K562 (cell line): ENCODE data around the gene SCP2. TPM values are rescaled to one million over a fixed set of nuclear protein-coding genes. Genes with fewer than 3 reads are reported as not detected.

Source experiments
- ATAC-seq: fragments of 200-7000 bp; cut with Tn5 transposase; 3 replicates; pipeline ENCODE4 v1.9.1; 2020; ENCODE audit warnings: moderate library complexity
- BruUV-seq: library from RNA; stranded (reverse); fragments of 400-500 nt; replicated peaks from 2 replicates; lab custom pipeline; 2021; lab: Mats Ljungman, UMichigan
- CTCF ChIA-PET: fragments of 300-600 bp; formaldehyde crosslinking; extraction: SDS; loops from one replicate; lab custom pipeline; 2021; ENCODE audit warnings: low intra/inter-chr PET ratio; lab: Yijun Ruan, JAX
- POLR2A ChIA-PET: fragments of 300-600, 350-650 bp; sonication (Branson Sonifier 250); formaldehyde crosslinking; extraction: SDS; loops from one replicate; lab custom pipeline; 2021; ENCODE audit warnings: antibody characterized with exemption, inconsistent platforms; lab: Yijun Ruan, JAX
- DNase-seq, 4 experiments: peaks; one replicate each; pipeline versions ENCODE4 v3.0.0 to v3.0.0-alpha.2; 2011 to 2018; ENCODE audit warnings: low spot score in 3 of 4, mixed read lengths in 3 of 4; ENCODE audit errors: extremely low read depth in 1 of 4
- FAIRE-seq: peaks from 2 replicates; lab custom pipeline; 2011; peaks lifted over from hg19 to GRCh38; lab: Jason Lieb, UNC
- H2AFZ ChIP-seq: 2 replicates; pipeline ENCODE4 v1.6.0; 2011; ENCODE audit warnings: low read depth, low read length, control low read depth, inconsistent platforms
- H3K27ac ChIP-seq: fragments of 200-600 bp; 3 replicates; pipeline ENCODE4 v1.8.0; 2011; ENCODE audit warnings: low read depth, mild to moderate bottlenecking, control low read depth, inconsistent platforms, low read length, moderate library complexity, mixed read lengths; ENCODE audit errors: extremely low read depth
- H3K27me3 ChIP-seq, 2 experiments: fragments of 300-600 bp in 1 of 2; 2 replicates in 1 of 2; 3 replicates in 1 of 2; pipeline versions ENCODE4 v1.6.0 to v1.8.0; 2011; ENCODE audit warnings: inconsistent platforms in 2 of 2, low read length in 2 of 2, mild to moderate bottlenecking in 1 of 2, mixed read lengths in 1 of 2, moderate library complexity in 1 of 2; ENCODE audit not compliant: control insufficient read depth in 2 of 2, insufficient read depth in 2 of 2
- H3K36me3 ChIP-seq: fragments of 300-600 bp; 3 replicates; pipeline ENCODE4 v1.8.0; 2011; ENCODE audit warnings: mild to moderate bottlenecking, low read length, inconsistent platforms; ENCODE audit not compliant: control insufficient read depth, insufficient read depth
- H3K4me1 ChIP-seq, 2 experiments: fragments of 200-600 bp in 1 of 2; replicated peaks in 1 of 2; 2 replicates in 1 of 2; 3 replicates in 1 of 2; pipeline versions ENCODE4 v1.5.1 to v1.8.0; 2011; ENCODE audit warnings: inconsistent platforms in 2 of 2, low read length in 2 of 2, mild to moderate bottlenecking in 1 of 2, mixed read lengths in 1 of 2, moderate library complexity in 1 of 2; ENCODE audit not compliant: control insufficient read depth in 2 of 2, insufficient read depth in 2 of 2
- H3K4me2 ChIP-seq: 2 replicates; pipeline ENCODE4 v1.6.1; 2011; ENCODE audit warnings: low read length, control low read depth, inconsistent platforms, mixed read lengths; ENCODE audit not compliant: insufficient read depth
- H3K4me3 ChIP-seq: fragments of 200-600 bp; sonication (generic), shearing (Covaris generic); 2 replicates; pipeline ENCODE4 v1.5.1; 2016; ENCODE audit warnings: control low read depth, inconsistent platforms
- H3K79me2 ChIP-seq: fragments of 200-600 bp; 3 replicates; pipeline ENCODE4 v1.8.0; 2011; ENCODE audit warnings: low read length, inconsistent platforms; ENCODE audit not compliant: control insufficient read depth, insufficient read depth
- H3K9ac ChIP-seq, 2 experiments: 2 replicates each; pipeline versions ENCODE4 v1.6.0 to v1.6.1; 2011; ENCODE audit warnings: low read depth in 2 of 2, low read length in 2 of 2, control low read depth in 1 of 2, inconsistent platforms in 1 of 2, mild to moderate bottlenecking in 1 of 2, mixed read lengths in 1 of 2; ENCODE audit not compliant: insufficient read depth in 1 of 2
- H3K9me1 ChIP-seq: one replicate; pipeline ENCODE4 v1.6.0; 2011; ENCODE audit warnings: inconsistent platforms, mild to moderate bottlenecking, low read length, moderate library complexity; ENCODE audit not compliant: control insufficient read depth, insufficient read depth
- H3K9me3 ChIP-seq: replicated peaks from 2 replicates; pipeline ENCODE4 v1.5.1; 2011; ENCODE audit warnings: low read depth, low read length, inconsistent platforms; ENCODE audit not compliant: control insufficient read depth, insufficient read depth
- H4K20me1 ChIP-seq: replicated peaks from 2 replicates; pipeline ENCODE4 v1.6.1; 2011; ENCODE audit warnings: low read length, inconsistent platforms, mixed read lengths; ENCODE audit not compliant: control insufficient read depth, insufficient read depth
- CTCF ChIP-seq, 3 experiments: IDR thresholded peaks in 2 of 3; conservative IDR thresholded peaks in 1 of 3; 2 replicates each; pipeline ENCODE4 v1.5.1; 2011 to 2012; ENCODE audit warnings: low read length in 3 of 3, mild to moderate bottlenecking in 3 of 3, control low read depth in 2 of 3, improper control_type of control experiment in 1 of 3, inconsistent platforms in 1 of 3, low read depth in 1 of 3, mixed read lengths in 1 of 3, moderate library complexity in 1 of 3; ENCODE audit not compliant: insufficient read depth in 2 of 3
- GTF2B ChIP-seq: IDR thresholded peaks from 2 replicates; pipeline ENCODE4 v1.6.1; 2011; ENCODE audit not compliant: insufficient read length; ENCODE audit errors: extremely low read depth
- PRPF4 ChIP-seq: fragments of 200-400 bp; formaldehyde crosslinking; IDR thresholded peaks from one replicate; pipeline ENCODE4 v1.6.1; 2017; ENCODE audit warnings: low read length, low read depth, mild to moderate bottlenecking; ENCODE audit not compliant: insufficient read depth, poor library complexity, severe bottlenecking
- PYGO2 ChIP-seq: fragments of 450-650 bp; IDR thresholded peaks from 2 replicates; pipeline ENCODE4 v1.6.1; 2016; ENCODE audit warnings: mild to moderate bottlenecking, missing genetic modification characterization, moderate library complexity, missing compliant biosample characterization
- RAD51 ChIP-seq: fragments of 450-650 bp; IDR thresholded peaks from 2 replicates; pipeline ENCODE4 v1.7.1; 2016; ENCODE audit warnings: low read depth, mild to moderate bottlenecking, borderline replicate concordance
- SMARCA4 ChIP-seq: fragments of 450-650 bp; IDR thresholded peaks from 2 replicates; pipeline ENCODE4 v1.6.1; 2016
- SP1 ChIP-seq: sonication (generic); formaldehyde crosslinking; IDR thresholded peaks from 2 replicates; pipeline ENCODE4 v1.8.1; 2022; ENCODE audit warnings: mild to moderate bottlenecking, missing genetic modification reagents
- XRCC5 ChIP-seq: fragments of 200-400 bp; formaldehyde crosslinking; IDR thresholded peaks from 2 replicates; pipeline ENCODE4 v1.6.1; 2017; ENCODE audit warnings: low read depth, mild to moderate bottlenecking, low read length
- ZC3H8 ChIP-seq: fragments of 450-650 bp; IDR thresholded peaks from 2 replicates; pipeline ENCODE4 v1.6.1; 2017
- ZNF239 ChIP-seq: fragments of 250-450 bp; sonication (Bioruptor Pico); IDR thresholded peaks from 2 replicates; pipeline ENCODE4 v1.4.0; 2020; ENCODE audit warnings: mild to moderate bottlenecking
- ZNF263 ChIP-seq: sonication (generic); formaldehyde crosslinking; IDR thresholded peaks from 2 replicates; pipeline ENCODE4 v1.8.0; 2022; ENCODE audit warnings: mild to moderate bottlenecking, missing genetic modification reagents, borderline replicate concordance
- ZNF507 ChIP-seq: conservative IDR thresholded peaks from 2 replicates; pipeline ENCODE4 v1.6.1; 2017; ENCODE audit warnings: missing genetic modification characterization, missing compliant biosample characterization
- ZNF644 ChIP-seq: fragments of 200-800 bp; sonication (Bioruptor generic); IDR thresholded peaks from 2 replicates; pipeline ENCODE4 v1.6.1; 2016; ENCODE audit warnings: low read depth, missing genetic modification characterization, missing compliant biosample characterization
- WGBS: fragments of 100-300 bp; shearing (Covaris generic); methylation state at CpG from one replicate; pipeline ENCODE4 v1.1.6; 2016; ENCODE audit warnings: low coverage, mixed read lengths; ENCODE audit not compliant: insufficient coverage; ENCODE audit errors: missing lambda C conversion rate; 5-methylcytosine and 5-hydroxymethylcytosine counted together
- in situ Hi-C: fragments of 300-500 bp; cut with MboI; formaldehyde crosslinking; loops from 4 replicates; pipeline ENCODE4 v1.15.0; 2018; ENCODE audit warnings: inconsistent platforms, mixed read lengths
- intact Hi-C: fragments of 100-400 bp; cut with micrococcal nuclease; formaldehyde crosslinking; loops from 2 replicates; pipeline ENCODE4 v1.14.2; 2022
- polyA plus RNA-seq, 8 experiments: library from polyadenylated mRNA; depleted of rRNA in 4 of 8; stranded (reverse) in 5 of 8; unstranded in 3 of 8; fragments of >200 nt; fragmentation: Nextera tagmentation in 2 of 8; fragmentation: Illumina TruSeq in 1 of 8; extraction: Ambion mirVana in 2 of 8; extraction: Trizol in 1 of 8; gene quantifications; 2 replicates each; pipeline versions ENCODE4 v1.2.1 to v1.2.3, GENCODE V29; 2011 to 2014; ENCODE audit warnings: inconsistent platforms in 1 of 8, missing spikeins in 1 of 8
- total RNA-seq, 7 experiments: library from RNA; depleted of rRNA in 6 of 7; stranded (reverse); fragments of >200 nt in 6 of 7; fragmentation: Illumina TruSeq in 2 of 7; extraction: Trizol in 2 of 7; gene quantifications; 2 replicates each; pipeline versions ENCODE4 v1.2.1 to v1.2.3, GENCODE V29; 2011 to 2021; ENCODE audit warnings: low replicate concordance in 1 of 7

Gene SCP2
- total and polyA plus RNA-seq, 9 of the 15 experiments (the other 6 are each of a cell fraction or from before 2014, with no cell fraction given): 63.8 to 258 (median 106) TPM

- peaks cover 5% of the 10 kb centered on the region; the same call in 1 of the 3 replicates for H3K36me3 ChIP-seq
- ATAC-seq: no peak
- peaks cover 3 to 4% of the 10 kb centered on the region in 2 experiments; a peak in 4 of 5 replicates for H3K4me1 ChIP-seq
- intact Hi-C loops (no loop called here), in situ Hi-C loops (no loop called here)
- DNase-seq: no peak
- H3K27ac ChIP-seq: no peak overlapping the region
- ChIA-PET CTCF (no interaction called here), POLR2A (interaction anchor here (0.9 kb wide), 1 partner anchor 15 kb away, joined by 3 read pairs; no protein-coding TSS in a partner anchor)
- no peak overlapping the region for H3K4me3 ChIP-seq
- no TSS peak for BruUV-seq
- no peak overlapping the region for H3K4me2 ChIP-seq
- 59% methylated on average over 2 of the region's 2 CpGs for WGBS
- FAIRE-seq: no peak
- no peaks in the 10 kb centered on the region for H4K20me1 ChIP-seq
- H3K9me3 ChIP-seq: no peaks in the 10 kb centered on the region
- TF ChIP-seq ZC3H8 (no peak), GTF2B (no peak), ZNF239 (CRISPR knock-in tag) (no peak), SP1 (CRISPR knock-in tag) (no peak)
- no peaks in the 10 kb centered on the region for H3K27me3 ChIP-seq
- H3K9me1 ChIP-seq: peaks cover 3% of the 10 kb centered on the region
- no peak overlapping the region for H3K9ac ChIP-seq
- H2AFZ ChIP-seq: no peak overlapping the region
- 0 out of 3 replicates have a peak, but pooled peaks cover 3% of the 10 kb centered on the region for H3K79me2 ChIP-seq
Measured at GRCh38 chr1:53025769-53026112, 98.7 kb downstream of the SCP2 start.

- no peak overlapping the region for H3K4me2 ChIP-seq
- in situ Hi-C loops: no loop called here
- ATAC-seq (no peak), DNase-seq (no peak), FAIRE-seq (no peak)
- intact Hi-C loops: no loop called here
- 56% methylated on average over 2 of the region's 2 CpGs for WGBS
- peaks cover 3% of the 10 kb centered on the region for H3K9me1 ChIP-seq
- H3K27ac ChIP-seq: no peak overlapping the region
- no peaks in the 10 kb centered on the region for H3K27me3 ChIP-seq
- BruUV-seq: no TSS peak
- H3K79me2 ChIP-seq: 0 out of 3 replicates have a peak, but pooled peaks cover 3% of the 10 kb centered on the region
- H2AFZ ChIP-seq: no peak overlapping the region
- no peak for TF ChIP-seq ZNF644 (tag)
- TF ChIP-seq ZNF507: no peak
- TF ChIP-seq ZNF263: no peak
- TF ChIP-seq SMARCA4: no peak
- TF ChIP-seq XRCC5: no peak
- TF ChIP-seq RAD51: no peak
- no peak for TF ChIP-seq CTCF (IDR thresholded peaks at IDR 0.05 in 2 of 3, conservative IDR thresholded peaks at IDR 0.05 in 1 of 3; ENCODE audit: insufficient read depth in 2 of 3, low read depth in 1 of 3, low read length in 3 of 3)
- no peak for TF ChIP-seq PYGO2 (tag)
- no peak for TF ChIP-seq PRPF4
- no peaks in the 10 kb centered on the region for H3K9me3 ChIP-seq
- no peak overlapping the region for H3K9ac ChIP-seq
- ChIA-PET POLR2A (no interaction called here), CTCF (no interaction called here)
- no peaks in the 10 kb centered on the region for H4K20me1 ChIP-seq
- no peaks in the 10 kb centered on the region; a peak in 2 of 5 replicates for H3K4me1 ChIP-seq
- H3K4me3 ChIP-seq: no peak overlapping the region
- peaks cover 5% of the 10 kb centered on the region; the same call in 1 of the 3 replicates for H3K36me3 ChIP-seq
Measured at GRCh38 chr1:53026254-53026653, 99.2 kb downstream of the SCP2 start.
